ENCODE results near the gene RC3H2.
A peak's percentile ranks its signal among the peaks of the same experiment; 100 is the strongest.

The RC3H2 gene

GRCh38 chr9:122940454-122940748 is 35.2 kb upstream of the RC3H2 start:
- DNase-seq = no peak
- H3K27me3 Mint-ChIP-seq (ENCODE audit: low read depth, poor library complexity) = no peaks in the 10 kb centered on the region
- H3K36me3 Mint-ChIP-seq (ENCODE audit: low read depth) = peaks cover 44% of the 10 kb centered on the region
- TF ChIP-seq, protein P1, sequence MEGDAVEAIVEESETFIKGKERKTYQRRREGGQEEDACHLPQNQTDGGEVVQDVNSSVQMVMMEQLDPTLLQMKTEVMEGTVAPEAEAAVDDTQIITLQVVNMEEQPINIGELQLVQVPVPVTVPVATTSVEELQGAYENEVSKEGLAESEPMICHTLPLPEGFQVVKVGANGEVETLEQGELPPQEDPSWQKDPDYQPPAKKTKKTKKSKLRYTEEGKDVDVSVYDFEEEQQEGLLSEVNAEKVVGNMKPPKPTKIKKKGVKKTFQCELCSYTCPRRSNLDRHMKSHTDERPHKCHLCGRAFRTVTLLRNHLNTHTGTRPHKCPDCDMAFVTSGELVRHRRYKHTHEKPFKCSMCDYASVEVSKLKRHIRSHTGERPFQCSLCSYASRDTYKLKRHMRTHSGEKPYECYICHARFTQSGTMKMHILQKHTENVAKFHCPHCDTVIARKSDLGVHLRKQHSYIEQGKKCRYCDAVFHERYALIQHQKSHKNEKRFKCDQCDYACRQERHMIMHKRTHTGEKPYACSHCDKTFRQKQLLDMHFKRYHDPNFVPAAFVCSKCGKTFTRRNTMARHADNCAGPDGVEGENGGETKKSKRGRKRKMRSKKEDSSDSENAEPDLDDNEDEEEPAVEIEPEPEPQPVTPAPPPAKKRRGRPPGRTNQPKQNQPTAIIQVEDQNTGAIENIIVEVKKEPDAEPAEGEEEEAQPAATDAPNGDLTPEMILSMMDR (IDR thresholded peaks at IDR 0.05) = no peak
- H3K27ac Mint-ChIP-seq = peak overlapping the region; percentile 90
- H3K4me1 Mint-ChIP-seq = peaks cover 21% of the 10 kb centered on the region
- no peaks in the 10 kb centered on the region for H3K9me3 Mint-ChIP-seq
- peak overlapping the region; percentile 97 for H3K4me3 Mint-ChIP-seq

- H3K9me3 Mint-ChIP-seq = no peaks in the 10 kb centered on the region
- peaks cover 49% of the 10 kb centered on the region for H3K36me3 Mint-ChIP-seq (ENCODE audit: low read depth)
- H3K4me1 Mint-ChIP-seq = peaks cover 27% of the 10 kb centered on the region
- H3K27me3 Mint-ChIP-seq (ENCODE audit: low read depth, poor library complexity) = no peaks in the 10 kb centered on the region
- TF ChIP-seq, protein P1 (IDR thresholded peaks at IDR 0.05) = no peak
- H3K4me3 Mint-ChIP-seq = no peak overlapping the region
- no peak overlapping the region for H3K27ac Mint-ChIP-seq
- DNase-seq = no peak
These were observed 34.4 kb upstream of the RC3H2 start for GRCh38 chr9:122939601-122940000.

DNA sequence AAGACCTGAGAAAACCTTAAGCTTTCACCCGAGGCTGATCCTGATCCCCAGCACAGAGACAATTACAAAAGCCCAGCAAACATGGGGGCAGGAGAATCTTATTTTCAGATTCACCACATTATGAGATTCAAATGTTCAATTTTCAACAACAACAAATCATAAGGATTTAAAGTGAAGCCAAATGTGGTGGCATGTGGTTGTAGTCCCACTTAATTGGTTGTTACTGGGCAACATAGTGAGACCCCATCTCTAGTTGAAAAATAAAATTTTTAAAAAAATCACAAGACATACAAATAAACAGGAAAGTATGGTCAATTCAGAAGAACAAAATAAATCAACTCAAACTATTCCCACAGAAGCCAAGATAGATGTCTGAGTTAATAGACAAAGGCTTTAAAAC is 31.7 kb upstream of the RC3H2 start:
- H3K36me3 Mint-ChIP-seq (ENCODE audit: low read depth) = peaks cover 46% of the 10 kb centered on the region
- H3K4me1 Mint-ChIP-seq = peaks cover 33% of the 10 kb centered on the region
- H3K27me3 Mint-ChIP-seq (ENCODE audit: low read depth, poor library complexity) = peaks cover 5% of the 10 kb centered on the region
- DNase-seq = no peak
- no peak overlapping the region for H3K4me3 Mint-ChIP-seq
- no peaks in the 10 kb centered on the region for H3K9me3 Mint-ChIP-seq
- TF ChIP-seq, protein P1 (IDR thresholded peaks at IDR 0.05) = no peak
- no peak overlapping the region for H3K27ac Mint-ChIP-seq

GRCh38 chr9:122936464-122936863 is 31.3 kb upstream of the RC3H2 start:
- Mint-ChIP-seq H3K36me3 (ENCODE audit: low read depth) (peaks cover 44% of the 10 kb centered on the region), H3K9me3 (no peaks in the 10 kb centered on the region), H3K4me3 (no peak overlapping the region), H3K4me1 (peaks cover 29% of the 10 kb centered on the region), H3K27me3 (ENCODE audit: low read depth, poor library complexity) (peaks cover 5% of the 10 kb centered on the region), H3K27ac (no peak overlapping the region)
- TF ChIP-seq, protein P1 (IDR thresholded peaks at IDR 0.05) = no peak
- no peak for DNase-seq

- TF ChIP-seq, protein P1 (IDR thresholded peaks at IDR 0.05) = no peak
- Mint-ChIP-seq H3K9me3 (no peaks in the 10 kb centered on the region), H3K4me3 (no peak within 1 kb of the TSS), H3K27ac (peak within 1 kb of the TSS; percentile 98), H3K4me1 (peaks cover 18% of the 10 kb centered on the region), H3K27me3 (ENCODE audit: low read depth, poor library complexity) (peaks cover 5% of the 10 kb centered on the region), H3K36me3 (ENCODE audit: low read depth) (peaks cover 20% of the 10 kb centered on the region)
- peak; percentile 92 for DNase-seq
These were observed 26.3 kb upstream of the RC3H2 start, which contains the start of gene ZBTB26 for GRCh38 chr9:122931226-122932121. ZBTB26 (minus strand) TSS chr9:122931512; CDS start chr9:122919934, 11,578 bp downstream.

Measured in nephron progenitor cell (in vitro differentiated cells).